Bronchial epithelial cell (primary cell): ENCODE results near the gene HNRNPK. TPM values are rescaled to one million over a fixed set of nuclear protein-coding genes. Genes with fewer than 3 reads are reported as not detected.
A peak's percentile ranks its signal among the peaks of the same experiment; 100 is the strongest.

Experiments used
- DNase-seq: peaks from one replicate; pipeline ENCODE4 v3.0.0-alpha.2; 2010; ENCODE audit warnings: low read depth
- FAIRE-seq: peaks from 2 replicates; lab custom pipeline; 2011; peaks lifted over from hg19 to GRCh38; lab: Jason Lieb, UNC
- H3K27me3 ChIP-seq: 2 replicates; pipeline ENCODE4 v1.5.1; 2011; ENCODE audit warnings: low read length; ENCODE audit not compliant: control insufficient read depth, insufficient read depth
- H3K36me3 ChIP-seq: 2 replicates; pipeline ENCODE4 v1.5.1; 2011; ENCODE audit warnings: low read length; ENCODE audit not compliant: control insufficient read depth, insufficient read depth
- H3K4me3 ChIP-seq: 2 replicates; pipeline ENCODE4 v1.5.1; 2011; ENCODE audit warnings: mild to moderate bottlenecking, low read depth, low read length, control low read depth
- CTCF ChIP-seq: IDR thresholded peaks from 2 replicates; pipeline ENCODE4 v1.5.1; 2011; ENCODE audit warnings: mild to moderate bottlenecking, moderate library complexity, low read length, control low read depth, inconsistent platforms; ENCODE audit not compliant: insufficient read depth, severe bottlenecking
- total RNA-seq: library from RNA; depleted of rRNA; stranded (reverse); fragments of >200 nt; gene quantifications from 2 replicates; pipeline ENCODE4 v1.2.1, GENCODE V29; 2014

The HNRNPK gene
- total RNA-seq, 1 donor from 2014 or later: 531 TPM

GRCh38 chr9:83966209-83966582 lies 13.8 kb downstream of the HNRNPK start:
- no peak for TF ChIP-seq CTCF
- no peak for FAIRE-seq
- H3K36me3 ChIP-seq: peaks cover 11% of the 10 kb centered on the region

GRCh38 chr9:83965350-83966208 lies 14.4 kb downstream of the HNRNPK start:
- no peak for TF ChIP-seq CTCF
- FAIRE-seq: no peak
- Histone ChIP-seq H3K36me3 (peaks cover 8% of the 10 kb centered on the region), H3K27me3 (no peaks in the 10 kb centered on the region), H3K4me3 (no peak overlapping the region)
- no peak for DNase-seq

More at GRCh38 chr9:83966209-83966582, 13.8 kb downstream of the HNRNPK start:
- no peak overlapping the region for H3K4me3 ChIP-seq
- no peak for DNase-seq
- no peaks in the 10 kb centered on the region for H3K27me3 ChIP-seq

- Histone ChIP-seq H3K36me3 (peaks cover 6% of the 10 kb centered on the region), H3K4me3 (no peak overlapping the region), H3K27me3 (no peaks in the 10 kb centered on the region)
- TF ChIP-seq CTCF: no peak
- no peak for DNase-seq
- no peak for FAIRE-seq
Observed at GRCh38 chr9:83964973-83965349, 15.1 kb downstream of the HNRNPK start.

GRCh38 chr9:83962165-83962564 lies 17.9 kb downstream of the HNRNPK start:
- no peak for TF ChIP-seq CTCF
- no peak overlapping the region for H3K4me3 ChIP-seq

GRCh38 chr9:83960991-83961390 lies 19.0 kb downstream of the HNRNPK start:
- Histone ChIP-seq H3K4me3 (no peak overlapping the region), H3K27me3 (no peaks in the 10 kb centered on the region), H3K36me3 (no peaks in the 10 kb centered on the region)
- TF ChIP-seq CTCF: no peak
- no peak for DNase-seq
- FAIRE-seq: no peak

More at GRCh38 chr9:83962165-83962564, 17.9 kb downstream of the HNRNPK start:
- Histone ChIP-seq H3K27me3 (no peaks in the 10 kb centered on the region), H3K36me3 (no peaks in the 10 kb centered on the region)
- DNase-seq: peak; percentile 72
- FAIRE-seq: no peak

- no peaks in the 10 kb centered on the region for H3K27me3 ChIP-seq
- H3K36me3 ChIP-seq: no peaks in the 10 kb centered on the region
- DNase-seq (no peak), FAIRE-seq (no peak)
- TF ChIP-seq CTCF: no peak
- H3K4me3 ChIP-seq: no peak overlapping the region
Observed at GRCh38 chr9:83959061-83959460, 21.0 kb downstream of the HNRNPK start.
